GM12878 (cell line): ENCODE measurements around the gene PHRF1. TPM values are rescaled to one million over a fixed set of nuclear protein-coding genes. Genes with fewer than 3 reads are reported as not detected.

ENCODE experiments used
- ATAC-seq: fragments of 200-7000 bp; cut with Tn5 transposase; 3 replicates; pipeline ENCODE4 v1.9.1; 2020; ENCODE audit warnings: mild to moderate bottlenecking, moderate library complexity
- BruUV-seq: library from RNA; stranded (reverse); fragments of 400-500 nt; replicated peaks from 2 replicates; lab custom pipeline; 2021; lab: Mats Ljungman, UMichigan
- CTCF ChIA-PET: fragments of 300-600 bp; sonication (Branson Sonifier 250); formaldehyde crosslinking; extraction: SDS; loops from one replicate; lab custom pipeline; 2021; ENCODE audit warnings: inconsistent platforms; lab: Yijun Ruan, JAX
- POLR2A ChIA-PET: fragments of 350-600 bp; formaldehyde crosslinking; extraction: SDS; loops from one replicate; lab custom pipeline; 2021; ENCODE audit warnings: inconsistent platforms; lab: Charles Lee
- RAD21 ChIA-PET: fragments of 300-600 bp; sonication (Branson Sonifier 250); formaldehyde crosslinking; loops from one replicate; lab custom pipeline; 2023; ENCODE audit warnings: antibody characterized with exemption; ENCODE audit not compliant: unreplicated experiment; lab: Charles Lee
- SMC1A ChIA-PET: fragments of 300-600 bp; sonication (Branson Sonifier 250); formaldehyde crosslinking; loops from one replicate; lab custom pipeline; 2023; ENCODE audit not compliant: unreplicated experiment, uncharacterized antibody; lab: Charles Lee
- DNase-seq: peaks from one replicate; pipeline ENCODE4 v3.0.0-alpha.2; 2011; ENCODE audit warnings: low read depth, low spot score
- FAIRE-seq: peaks from 3 replicates; lab custom pipeline; 2011; peaks lifted over from hg19 to GRCh38; lab: Jason Lieb, UNC
- H2AFZ ChIP-seq: 2 replicates; pipeline ENCODE4 v1.6.0; 2011; ENCODE audit warnings: low read depth, low read length, control low read depth; ENCODE audit not compliant: control insufficient read depth
- H3K27ac ChIP-seq: 2 replicates; pipeline ENCODE4 v1.5.1; 2011; ENCODE audit warnings: control low read depth; ENCODE audit not compliant: control insufficient read depth, insufficient read depth
- H3K27me3 ChIP-seq, 2 experiments: replicated peaks in 1 of 2; 2 replicates each; pipeline versions ENCODE4 v1.6.0 to v1.6.1; 2011; ENCODE audit warnings: low read length in 1 of 2; ENCODE audit not compliant: control insufficient read depth in 2 of 2, insufficient read depth in 2 of 2
- H3K36me3 ChIP-seq, 2 experiments: 2 replicates each; pipeline ENCODE4 v1.5.1; 2011; ENCODE audit warnings: low read length in 1 of 2; ENCODE audit not compliant: control insufficient read depth in 2 of 2, insufficient read depth in 2 of 2
- H3K4me1 ChIP-seq: 2 replicates; pipeline ENCODE4 v1.6.1; 2011; ENCODE audit warnings: mild to moderate bottlenecking, low read length, moderate library complexity, mixed read lengths; ENCODE audit not compliant: control insufficient read depth, insufficient read depth
- H3K4me2 ChIP-seq: 2 replicates; pipeline ENCODE4 v1.6.0; 2011; ENCODE audit warnings: control low read depth; ENCODE audit not compliant: control insufficient read depth, insufficient read depth
- H3K4me3 ChIP-seq: fragments of 200-600 bp; sonication (generic); 2 replicates; pipeline ENCODE4 v1.5.1; 2016
- H3K79me2 ChIP-seq: 2 replicates; pipeline ENCODE4 v1.6.0; 2011; ENCODE audit warnings: low read length; ENCODE audit not compliant: control insufficient read depth, insufficient read depth
- H3K9ac ChIP-seq: 2 replicates; pipeline ENCODE4 v1.8.0; 2011; ENCODE audit warnings: low read length, control low read depth, mixed read lengths; ENCODE audit not compliant: control insufficient read depth, insufficient read depth
- H3K9me3 ChIP-seq: replicated peaks from 3 replicates; pipeline ENCODE4 v1.5.1; 2011; ENCODE audit warnings: mild to moderate bottlenecking, low read length; ENCODE audit not compliant: control insufficient read depth, insufficient read depth
- H4K20me1 ChIP-seq: 2 replicates; pipeline ENCODE4 v1.6.0; 2011; ENCODE audit not compliant: control insufficient read depth, insufficient read depth
- EED ChIP-seq: sonication (generic); IDR thresholded peaks from 2 replicates; pipeline ENCODE4 v1.6.1; 2016; ENCODE audit warnings: antibody characterized with exemption, low read depth
- JUND ChIP-seq: IDR thresholded peaks from 2 replicates; pipeline ENCODE4 v1.6.1; 2012; ENCODE audit warnings: low read depth, mild to moderate bottlenecking, low read length, improper control_type of control experiment, moderate library complexity
- MYC ChIP-seq: IDR thresholded peaks from 2 replicates; pipeline ENCODE4 v1.6.1; 2011; ENCODE audit warnings: mild to moderate bottlenecking, low read length, moderate library complexity, inconsistent platforms; ENCODE audit not compliant: insufficient read depth, insufficient replicate concordance, insufficient read length, severe bottlenecking
- NFXL1 ChIP-seq: fragments of 450-650 bp; IDR thresholded peaks from 2 replicates; pipeline ENCODE4 v1.6.1; 2017; ENCODE audit warnings: antibody characterized with exemption, mild to moderate bottlenecking, borderline replicate concordance
- SIN3A ChIP-seq: IDR thresholded peaks from 2 replicates; pipeline ENCODE4 v1.6.1; 2012; ENCODE audit warnings: low read depth, low read length, improper control_type of control experiment
- SREBF1 ChIP-seq: IDR thresholded peaks from 2 replicates; pipeline ENCODE4 v1.6.1; 2012; ENCODE audit warnings: mild to moderate bottlenecking, low read length
- SUZ12 ChIP-seq: fragments of 200-600 bp; sonication (generic); IDR thresholded peaks from one replicate; pipeline ENCODE4 v1.6.1; 2018; ENCODE audit warnings: antibody characterized with exemption, mild to moderate bottlenecking; ENCODE audit not compliant: unreplicated experiment
- TCF7 ChIP-seq: IDR thresholded peaks from 2 replicates; pipeline ENCODE4 v1.6.1; 2014; ENCODE audit warnings: antibody characterized with exemption, borderline replicate concordance
- WGBS: methylation state at CpG from one replicate; pipeline ENCODE4 v1.1.6; 2016; ENCODE audit warnings: low lambda C conversion rate; ENCODE audit not compliant: insufficient replicate concordance, insufficient coverage; ENCODE audit errors: missing lambda C conversion rate; 5-methylcytosine and 5-hydroxymethylcytosine counted together
- in situ Hi-C: fragments of 300-500 bp; cut with MboI; formaldehyde crosslinking; loops from 9 replicates; pipeline ENCODE4 v1.14.3; 2018; ENCODE audit warnings: mixed read lengths
- intact Hi-C: fragments of 100-400 bp; cut with micrococcal nuclease; formaldehyde crosslinking; loops from one replicate; pipeline ENCODE4 v1.14.2; 2022; ENCODE audit not compliant: unreplicated experiment
- polyA plus RNA-seq, 11 experiments: library from polyadenylated mRNA; depleted of rRNA in 4 of 11; unstranded in 6 of 11; stranded (reverse) in 5 of 11; fragments of >200 nt; fragmentation: Nextera tagmentation in 4 of 11; fragmentation: Illumina TruSeq in 1 of 11; extraction: Ambion mirVana in 4 of 11; extraction: Trizol in 1 of 11; gene quantifications; 1 replicate in 1 of 11; 2 replicates in 10 of 11; pipeline versions ENCODE4 v1.2.1 to v1.2.3, GENCODE V29; 2011 to 2016; ENCODE audit warnings: inconsistent platforms in 2 of 11, missing spikeins in 2 of 11, low read depth in 1 of 11
- total RNA-seq, 4 experiments: library from RNA; depleted of rRNA in 3 of 4; stranded (reverse); fragments of >200 nt in 3 of 4; fragmentation: Illumina TruSeq in 1 of 4; extraction: Trizol in 1 of 4; gene quantifications; 2 replicates each; pipeline versions ENCODE4 v1.2.1 to v1.2.3, GENCODE V29; 2013 to 2021
- TF ChIP-seq, protein P1 (sequence below): fragments of 450-650 bp; formaldehyde crosslinking; IDR thresholded peaks from 2 replicates; pipeline ENCODE4 v1.4.0; 2022; ENCODE audit warnings: mild to moderate bottlenecking, moderate library complexity
- TF ChIP-seq, protein P2 (sequence below): fragments of 450-650 bp; IDR thresholded peaks from 2 replicates; pipeline ENCODE4 v1.6.1; 2017; ENCODE audit warnings: mild to moderate bottlenecking, moderate library complexity

The PHRF1 gene
- total and polyA plus RNA-seq, 10 of the 15 experiments (the other 5 are each of a cell fraction or from before 2014, with no cell fraction given), result 0.13 to 43.5 (median 15.1) TPM

DNA sequence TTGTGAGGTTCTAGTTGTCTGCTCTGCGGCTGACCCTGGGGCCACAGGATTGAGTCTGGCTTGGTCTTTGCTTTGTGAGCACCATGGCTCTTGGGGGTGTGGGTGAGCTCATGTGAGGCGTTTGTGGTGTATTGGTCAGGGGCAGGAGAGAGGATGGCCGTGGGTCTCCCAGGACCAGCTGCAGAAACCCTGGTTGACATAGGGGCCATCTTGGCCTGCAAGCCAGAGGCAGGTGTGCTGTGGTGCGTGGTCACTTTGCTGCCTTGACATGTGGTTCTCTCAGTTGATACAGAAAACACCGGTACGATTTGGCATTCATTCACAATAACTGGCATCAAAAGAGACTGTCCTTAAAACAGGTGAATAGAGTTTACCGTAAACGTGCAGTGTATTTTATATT is 11.3 kb downstream of the PHRF1 start (continued):
- TF ChIP-seq, protein P1, sequence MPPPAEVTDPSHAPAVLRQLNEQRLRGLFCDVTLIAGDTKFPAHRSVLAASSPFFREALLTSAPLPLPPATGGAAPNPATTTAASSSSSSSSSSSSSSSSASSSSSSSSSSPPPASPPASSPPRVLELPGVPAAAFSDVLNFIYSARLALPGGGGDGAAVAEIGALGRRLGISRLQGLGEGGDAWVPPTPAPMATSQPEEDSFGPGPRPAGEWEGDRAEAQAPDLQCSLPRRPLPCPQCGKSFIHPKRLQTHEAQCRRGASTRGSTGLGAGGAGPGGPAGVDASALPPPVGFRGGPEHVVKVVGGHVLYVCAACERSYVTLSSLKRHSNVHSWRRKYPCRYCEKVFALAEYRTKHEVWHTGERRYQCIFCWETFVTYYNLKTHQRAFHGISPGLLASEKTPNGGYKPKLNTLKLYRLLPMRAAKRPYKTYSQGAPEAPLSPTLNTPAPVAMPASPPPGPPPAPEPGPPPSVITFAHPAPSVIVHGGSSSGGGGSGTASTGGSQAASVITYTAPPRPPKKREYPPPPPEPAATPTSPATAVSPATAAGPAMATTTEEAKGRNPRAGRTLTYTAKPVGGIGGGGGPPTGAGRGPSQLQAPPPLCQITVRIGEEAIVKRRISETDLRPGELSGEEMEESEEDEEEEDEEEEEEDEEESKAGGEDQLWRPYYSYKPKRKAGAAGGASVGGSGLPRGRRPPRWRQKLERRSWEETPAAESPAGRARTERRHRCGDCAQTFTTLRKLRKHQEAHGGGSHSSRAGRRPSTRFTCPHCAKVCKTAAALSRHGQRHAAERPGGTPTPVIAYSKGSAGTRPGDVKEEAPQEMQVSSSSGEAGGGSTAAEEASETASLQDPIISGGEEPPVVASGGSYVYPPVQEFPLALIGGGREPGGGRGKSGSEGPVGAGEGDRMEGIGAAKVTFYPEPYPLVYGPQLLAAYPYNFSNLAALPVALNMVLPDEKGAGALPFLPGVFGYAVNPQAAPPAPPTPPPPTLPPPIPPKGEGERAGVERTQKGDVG (CRISPR knock-in tag), result no peak
- TF ChIP-seq, all 136 proteins: peak for 0

DNA sequence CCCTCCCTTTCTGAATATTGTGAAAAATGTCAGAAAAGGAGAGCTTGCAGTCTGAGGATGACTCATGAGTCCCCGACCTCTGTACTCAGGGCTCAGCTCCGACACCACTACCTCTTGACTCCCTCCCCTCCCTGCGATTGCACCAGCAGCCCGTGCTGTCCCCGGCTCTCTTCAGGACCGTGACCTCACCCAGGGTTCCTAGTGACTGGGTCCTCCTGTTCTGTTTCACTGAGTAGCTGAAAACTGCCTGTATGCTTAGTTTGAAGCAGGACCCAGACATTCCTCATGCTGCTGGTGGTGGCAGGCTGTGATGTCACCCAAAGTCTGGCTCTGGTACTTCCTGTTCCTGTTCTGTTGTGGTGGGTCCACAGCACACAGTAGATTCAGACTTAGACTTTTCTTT is 11.7 kb downstream of the PHRF1 start:
- Histone ChIP-seq H3K36me3 (peaks cover 29 to 43% of the 10 kb centered on the region in 2 experiments), H3K4me1 (no peaks in the 10 kb centered on the region), H3K27ac (no peak overlapping the region), H3K27me3 (no peaks in the 10 kb centered on the region), H3K4me3 (no peak overlapping the region), H2AFZ (no peak overlapping the region), H3K79me2 (no peaks in the 10 kb centered on the region), H3K9ac (no peak overlapping the region), H3K4me2 (no peak overlapping the region)
- RAD21 ChIA-PET, result no interaction called here
- SMC1A ChIA-PET, result no interaction called here
- CTCF ChIA-PET, result no interaction called here
- no peak for FAIRE-seq
- ATAC-seq, result no peak
- BruUV-seq, result no TSS peak
- intact Hi-C loops (no loop called here), in situ Hi-C loops (no loop called here)
- POLR2A ChIA-PET, result interaction anchor here (0.6 to 1.2 kb wide), 3 partner anchors 18 to 1210 kb away, joined by 3 to 5 read pairs (median 4); no protein-coding TSS in a partner anchor
- TF ChIP-seq, protein P2, sequence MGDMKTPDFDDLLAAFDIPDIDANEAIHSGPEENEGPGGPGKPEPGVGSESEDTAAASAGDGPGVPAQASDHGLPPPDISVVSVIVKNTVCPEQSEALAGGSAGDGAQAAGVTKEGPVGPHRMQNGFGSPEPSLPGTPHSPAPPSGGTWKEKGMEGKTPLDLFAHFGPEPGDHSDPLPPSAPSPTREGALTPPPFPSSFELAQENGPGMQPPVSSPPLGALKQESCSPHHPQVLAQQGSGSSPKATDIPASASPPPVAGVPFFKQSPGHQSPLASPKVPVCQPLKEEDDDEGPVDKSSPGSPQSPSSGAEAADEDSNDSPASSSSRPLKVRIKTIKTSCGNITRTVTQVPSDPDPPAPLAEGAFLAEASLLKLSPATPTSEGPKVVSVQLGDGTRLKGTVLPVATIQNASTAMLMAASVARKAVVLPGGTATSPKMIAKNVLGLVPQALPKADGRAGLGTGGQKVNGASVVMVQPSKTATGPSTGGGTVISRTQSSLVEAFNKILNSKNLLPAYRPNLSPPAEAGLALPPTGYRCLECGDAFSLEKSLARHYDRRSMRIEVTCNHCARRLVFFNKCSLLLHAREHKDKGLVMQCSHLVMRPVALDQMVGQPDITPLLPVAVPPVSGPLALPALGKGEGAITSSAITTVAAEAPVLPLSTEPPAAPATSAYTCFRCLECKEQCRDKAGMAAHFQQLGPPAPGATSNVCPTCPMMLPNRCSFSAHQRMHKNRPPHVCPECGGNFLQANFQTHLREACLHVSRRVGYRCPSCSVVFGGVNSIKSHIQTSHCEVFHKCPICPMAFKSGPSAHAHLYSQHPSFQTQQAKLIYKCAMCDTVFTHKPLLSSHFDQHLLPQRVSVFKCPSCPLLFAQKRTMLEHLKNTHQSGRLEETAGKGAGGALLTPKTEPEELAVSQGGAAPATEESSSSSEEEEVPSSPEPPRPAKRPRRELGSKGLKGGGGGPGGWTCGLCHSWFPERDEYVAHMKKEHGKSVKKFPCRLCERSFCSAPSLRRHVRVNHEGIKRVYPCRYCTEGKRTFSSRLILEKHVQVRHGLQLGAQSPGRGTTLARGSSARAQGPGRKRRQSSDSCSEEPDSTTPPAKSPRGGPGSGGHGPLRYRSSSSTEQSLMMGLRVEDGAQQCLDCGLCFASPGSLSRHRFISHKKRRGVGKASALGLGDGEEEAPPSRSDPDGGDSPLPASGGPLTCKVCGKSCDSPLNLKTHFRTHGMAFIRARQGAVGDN, result no peak
- TF ChIP-seq NFXL1 (no peak), MYC (no peak), SREBF1 (no peak), JUND (no peak), EED (no peak), SIN3A (no peak), SUZ12 (no peak), TCF7 (no peak)
- TF ChIP-seq, all 136 proteins: peak for 0
- DNase-seq, result no peak
- no peaks in the 10 kb centered on the region for H4K20me1 ChIP-seq
- 82% methylated on average over 6 of the region's 6 CpGs for WGBS
- H3K9me3 ChIP-seq, result no peaks in the 10 kb centered on the region
